Left lung (tissue), 10 donors: ENCODE data around the gene GFOD2. TPM values are rescaled to one million over a fixed set of nuclear protein-coding genes. Genes with fewer than 3 reads are reported as not detected.

Experiments used
- ATAC-seq: fragments of 200-7000 bp; cut with Tn5 transposase; one replicate; pipeline ENCODE4 v1.9.1; 2020; ENCODE audit warnings: moderate library complexity
- DNase-seq, 4 donors: peaks; one replicate each; pipeline ENCODE4 v3.0.0-alpha.2; 2013 to 2020
- H3K27ac ChIP-seq, 2 donors: fragments of 200-600 bp; sonication (generic) in 1 of 2; one replicate each; pipeline versions ENCODE4 v1.5.0 to v1.8.0; 2020 to 2021
- H3K27me3 ChIP-seq, 2 donors: fragments of 200-600 bp; sonication (generic) in 1 of 2; one replicate each; pipeline versions ENCODE4 v1.5.0 to v1.8.0; 2020 to 2021
- H3K36me3 ChIP-seq, 2 donors: fragments of 200-600 bp; sonication (generic) in 1 of 2; one replicate each; pipeline versions ENCODE4 v1.5.0 to v1.8.0; 2020 to 2021
- H3K4me1 ChIP-seq, 2 donors: fragments of 200-600 bp; one replicate each; pipeline ENCODE4 v1.8.0; 2021
- H3K4me3 ChIP-seq, 2 donors: fragments of 200-600 bp; sonication (generic) in 1 of 2; one replicate each; pipeline versions ENCODE4 v1.5.0 to v1.8.0; 2020 to 2021; ENCODE audit warnings: mild to moderate bottlenecking in 1 of 2
- H3K9me3 ChIP-seq, 2 donors: fragments of 200-600 bp; sonication (generic) in 1 of 2; one replicate each; pipeline versions ENCODE4 v1.5.0 to v1.8.0; 2020 to 2021
- intact Hi-C, 2 donors: fragments of 100-400 bp; cut with DNase I; formaldehyde crosslinking; loops; one replicate each; pipeline versions ENCODE4 v1.11.2 to v1.14.2; 2022
- polyA plus RNA-seq, 6 donors: library from polyadenylated mRNA; unstranded; fragments of 120-200 nt; gene quantifications; one replicate each; pipeline ENCODE4 v1.2.1, GENCODE V29; 2013; ENCODE audit not compliant: insufficient read length in 6 of 6
- total RNA-seq, 2 donors: library from RNA; stranded (reverse); fragmentation: NEBNext Ultra II Directional; extraction: Animal tissue kit (Norgen Biotek cat#: 25700); gene quantifications; one replicate each; pipeline ENCODE4 v1.2.1, GENCODE V29; 2021
- TF ChIP-seq, protein P1 (sequence below), 2 donors: fragments of 200-600 bp; sonication (generic) in 1 of 2; IDR thresholded peaks; one replicate each; pipeline versions ENCODE4 v1.5.0 to v1.8.0; 2021; ENCODE audit warnings: antibody characterized with exemption in 2 of 2
- donor health status: DM: no; HTN: yes; CAD: no.
- donor health status: DM: no; HTN: no; CAD: no.

The GFOD2 gene
- total and polyA plus RNA-seq, 8 donors, result 13.7 to 39.5 (median 32.1) TPM

DNA sequence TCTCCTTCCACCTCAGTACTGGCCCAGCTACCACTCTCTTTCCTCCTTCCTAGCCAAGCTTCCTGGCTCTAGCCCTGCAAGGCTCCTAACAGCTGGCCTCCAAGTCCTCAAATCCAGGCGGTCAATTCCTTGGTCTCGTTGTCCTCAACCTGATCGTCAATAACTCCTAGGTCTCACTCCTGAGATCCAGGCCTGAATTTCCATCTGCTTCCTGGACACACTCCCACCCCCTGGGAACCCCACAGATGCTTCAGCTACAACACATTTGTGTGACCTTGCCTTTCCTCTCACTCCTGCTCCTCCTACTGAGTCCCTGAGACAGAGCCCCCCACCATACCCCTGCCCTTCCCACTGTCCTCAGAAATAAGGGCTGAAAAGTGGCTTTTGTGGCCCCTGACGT is 54.9 kb downstream of the GFOD2 start:
- no peaks in the 10 kb centered on the region for H3K9me3 ChIP-seq
- H3K36me3 ChIP-seq, result peaks cover 0 to 11% of the 10 kb centered on the region in 2 donors
- no peak overlapping the region for H3K4me3 ChIP-seq
- H3K27me3 ChIP-seq, result no peaks in the 10 kb centered on the region
- ATAC-seq, result no peak
- TF ChIP-seq, protein P1, sequence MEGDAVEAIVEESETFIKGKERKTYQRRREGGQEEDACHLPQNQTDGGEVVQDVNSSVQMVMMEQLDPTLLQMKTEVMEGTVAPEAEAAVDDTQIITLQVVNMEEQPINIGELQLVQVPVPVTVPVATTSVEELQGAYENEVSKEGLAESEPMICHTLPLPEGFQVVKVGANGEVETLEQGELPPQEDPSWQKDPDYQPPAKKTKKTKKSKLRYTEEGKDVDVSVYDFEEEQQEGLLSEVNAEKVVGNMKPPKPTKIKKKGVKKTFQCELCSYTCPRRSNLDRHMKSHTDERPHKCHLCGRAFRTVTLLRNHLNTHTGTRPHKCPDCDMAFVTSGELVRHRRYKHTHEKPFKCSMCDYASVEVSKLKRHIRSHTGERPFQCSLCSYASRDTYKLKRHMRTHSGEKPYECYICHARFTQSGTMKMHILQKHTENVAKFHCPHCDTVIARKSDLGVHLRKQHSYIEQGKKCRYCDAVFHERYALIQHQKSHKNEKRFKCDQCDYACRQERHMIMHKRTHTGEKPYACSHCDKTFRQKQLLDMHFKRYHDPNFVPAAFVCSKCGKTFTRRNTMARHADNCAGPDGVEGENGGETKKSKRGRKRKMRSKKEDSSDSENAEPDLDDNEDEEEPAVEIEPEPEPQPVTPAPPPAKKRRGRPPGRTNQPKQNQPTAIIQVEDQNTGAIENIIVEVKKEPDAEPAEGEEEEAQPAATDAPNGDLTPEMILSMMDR (IDR thresholded peaks at IDR 0.05), result no peak
- peaks cover 24 to 51% of the 10 kb centered on the region in 2 donors for H3K4me1 ChIP-seq
- intact Hi-C loops, result no loop called here
- no peak overlapping the region for H3K27ac ChIP-seq
- no peak for DNase-seq

GRCh38 chr16:67663877-67664222 is 55.3 kb downstream of the GFOD2 start:
- H3K27ac ChIP-seq, result no peak overlapping the region
- H3K4me1 ChIP-seq, result peaks cover 28 to 51% of the 10 kb centered on the region in 2 donors
- no peaks in the 10 kb centered on the region for H3K9me3 ChIP-seq
- DNase-seq (no peak), ATAC-seq (no peak)
- TF ChIP-seq, protein P1 (IDR thresholded peaks at IDR 0.05), result no peak
- H3K27me3 ChIP-seq, result no peaks in the 10 kb centered on the region
- H3K4me3 ChIP-seq, result no peak overlapping the region
- peaks cover 0 to 11% of the 10 kb centered on the region in 2 donors for H3K36me3 ChIP-seq
- intact Hi-C loops, result no loop called here

DNA sequence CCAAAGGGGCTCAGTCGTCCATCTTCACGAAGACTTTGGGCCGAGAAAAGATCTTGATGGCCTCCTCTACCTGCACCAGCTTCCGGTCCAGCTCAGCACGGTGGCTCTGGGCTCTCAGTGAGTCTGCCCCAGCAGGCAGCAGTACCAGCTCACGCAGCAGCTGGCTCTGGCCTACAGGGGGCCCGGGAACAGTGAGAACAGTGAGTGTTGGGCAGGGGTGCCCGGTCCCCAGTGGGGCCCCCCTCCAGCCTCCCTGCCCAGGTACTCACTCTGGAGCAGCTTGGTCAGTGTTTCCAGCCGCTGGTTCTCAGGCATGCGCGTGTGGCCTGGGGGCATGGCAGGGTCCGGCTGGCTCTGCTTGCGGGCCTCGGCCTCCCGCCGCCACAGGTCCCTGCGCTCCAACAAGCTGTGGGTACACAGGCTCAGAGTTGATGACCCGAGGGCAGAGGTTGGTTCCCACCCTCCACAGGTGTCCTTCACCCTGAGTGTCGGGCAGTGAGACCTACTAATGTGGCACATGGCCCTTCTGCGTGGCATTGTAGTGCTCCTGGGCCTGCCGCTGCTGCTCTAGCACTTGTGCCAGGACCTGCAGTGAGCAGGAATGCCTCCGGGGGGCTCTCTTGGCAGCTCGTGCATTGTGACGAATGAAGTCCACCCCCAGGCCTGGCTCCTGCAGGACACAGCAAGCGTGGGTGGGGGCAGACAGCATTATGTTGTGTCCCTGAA is 55.8 kb downstream of the GFOD2 start:
- intact Hi-C loops, result no loop called here
- no peaks in the 10 kb centered on the region for H3K9me3 ChIP-seq

GRCh38 chr16:67662653-67663010 is 56.5 kb downstream of the GFOD2 start:
- Histone ChIP-seq H3K9me3 (no peaks in the 10 kb centered on the region), H3K27ac (no peak overlapping the region), H3K36me3 (peaks cover 0 to 18% of the 10 kb centered on the region in 2 donors), H3K4me3 (no peak overlapping the region), H3K4me1 (peaks cover 23 to 42% of the 10 kb centered on the region in 2 donors), H3K27me3 (no peaks in the 10 kb centered on the region)
- TF ChIP-seq, protein P1 (IDR thresholded peaks at IDR 0.05), result no peak
- DNase-seq (no peak), ATAC-seq (no peak)
- intact Hi-C loops, result no loop called here

More for the DNA sequence above, 55.8 kb downstream of the GFOD2 start:
- Histone ChIP-seq H3K4me1 (peaks cover 28 to 49% of the 10 kb centered on the region in 2 donors), H3K27ac (no peak overlapping the region), H3K4me3 (no peak overlapping the region), H3K27me3 (no peaks in the 10 kb centered on the region), H3K36me3 (peaks cover 0 to 11% of the 10 kb centered on the region in 2 donors)
- DNase-seq (peak in 1 of 4 donors; percentile 73), ATAC-seq (no peak)
- TF ChIP-seq, protein P1 (IDR thresholded peaks at IDR 0.05), result peak in 1 of 2 donors; percentile 31

- peaks cover 17 to 37% of the 10 kb centered on the region in 2 donors for H3K4me1 ChIP-seq
- no peak for ATAC-seq
- peaks cover 0 to 23% of the 10 kb centered on the region in 2 donors for H3K36me3 ChIP-seq
- DNase-seq, result peak in 1 of 4 donors; percentile 78
- H3K4me3 ChIP-seq, result no peak overlapping the region
- TF ChIP-seq, protein P1 (IDR thresholded peaks at IDR 0.05), result no peak
- no peaks in the 10 kb centered on the region for H3K9me3 ChIP-seq
- no peaks in the 10 kb centered on the region for H3K27me3 ChIP-seq
- no peak overlapping the region for H3K27ac ChIP-seq
- intact Hi-C loops, result no loop called here
Observed at GRCh38 chr16:67661886-67662652, 57.0 kb downstream of the GFOD2 start.
